Esophagus squamous epithelium (tissue), 5 donors: Measurements from ENCODE around the gene RELCH. TPM values are rescaled to one million over a fixed set of nuclear protein-coding genes. Genes with fewer than 3 reads are reported as not detected.
A peak's percentile ranks its signal among the peaks of the same experiment; 100 is the strongest.

Experiments used
- DNase-seq: peaks from one replicate; lab custom pipeline; 2025; lab: John Stamatoyannopoulos, UW
- H3K27ac ChIP-seq, 4 donors: fragments of 200-600 bp; sonication (generic); one replicate each; pipeline ENCODE4 v1.5.1; 2016 to 2019; ENCODE audit warnings: mild to moderate bottlenecking in 1 of 4
- H3K27me3 ChIP-seq, 4 donors: fragments of 200-600 bp; sonication (generic); 1 replicate in 3 of 4; 2 replicates in 1 of 4; pipeline versions ENCODE4 v1.5.1 to v1.6.0; 2017 to 2021; ENCODE audit warnings: antibody characterized with exemption in 1 of 4
- H3K36me3 ChIP-seq, 3 donors: fragments of 200-600 bp; sonication (generic); one replicate each; pipeline ENCODE4 v1.5.1; 2016 to 2019
- H3K4me1 ChIP-seq, 3 donors: fragments of 200-600 bp; sonication (generic); one replicate each; pipeline ENCODE4 v1.5.1; 2017 to 2019
- H3K4me3 ChIP-seq, 4 donors: fragments of 200-600 bp; sonication (generic); 1 replicate in 3 of 4; 2 replicates in 1 of 4; pipeline ENCODE4 v1.5.1; 2016 to 2019; ENCODE audit warnings: mild to moderate bottlenecking in 2 of 4, moderate library complexity in 1 of 4
- H3K9me3 ChIP-seq, 3 donors: fragments of 200-600 bp; sonication (generic); one replicate each; pipeline ENCODE4 v1.5.1; 2016 to 2019
- CTCF ChIP-seq, 6 experiments: fragments of 450-650 bp in 4 of 6; fragments of 200-600 bp in 2 of 6; sonication (generic) in 2 of 6; IDR thresholded peaks; one replicate each; pipeline ENCODE4 v1.5.1; 2016 to 2019; ENCODE audit warnings: antibody characterized with exemption in 6 of 6, mild to moderate bottlenecking in 4 of 6, moderate library complexity in 4 of 6
- POLR2A ChIP-seq, 4 donors: fragments of 450-650 bp; IDR thresholded peaks; one replicate each; pipeline ENCODE4 v1.6.1; 2017; ENCODE audit warnings: antibody characterized with exemption in 4 of 4, mild to moderate bottlenecking in 4 of 4, moderate library complexity in 3 of 4
- WGBS, 2 donors: methylation state at CpG; one replicate each; pipeline ENCODE4 v1.1.5; 2018; 5-methylcytosine and 5-hydroxymethylcytosine counted together
- intact Hi-C: fragments of 100-400 bp; cut with DNase I; formaldehyde crosslinking; loops from one replicate; pipeline ENCODE4 v1.15.0; 2022
- total RNA-seq, 4 donors: library from RNA; depleted of rRNA; stranded (reverse); fragments of >200 nt; gene quantifications; one replicate each; pipeline ENCODE4 v1.1.0, GENCODE V29; 2016
- donor health status: DM: yes; HTN: yes; CAD: no.

RELCH gene
- total RNA-seq, 4 donors from 2014 or later: 32.8 to 98.0 (median 69.0) TPM

GRCh38 chr18:62199629-62200028 lies 12.6 kb downstream of the RELCH start:
- DNase-seq: no peak
- 79 to 87% methylated on average over 2 of the region's 2 CpGs for WGBS, 2 donors
- Histone ChIP-seq H3K27me3 (no peaks in the 10 kb centered on the region), H3K36me3 (no peaks in the 10 kb centered on the region), H3K27ac (peak overlapping the region; percentile 12 to 82 (median 64)), H3K4me3 (no peak overlapping the region), H3K4me1 (peaks cover 12 to 76% (median 13%) of the 10 kb centered on the region in 3 donors), H3K9me3 (no peaks in the 10 kb centered on the region)
- intact Hi-C loops: no loop called here
- TF ChIP-seq POLR2A (IDR thresholded peaks at IDR 0.05): no peak
- no peak for TF ChIP-seq CTCF (IDR thresholded peaks at IDR 0.05)

- no peak overlapping the region for H3K4me3 ChIP-seq
- no peaks in the 10 kb centered on the region for H3K36me3 ChIP-seq
- DNase-seq: no peak
- peaks cover 12 to 77% (median 13%) of the 10 kb centered on the region in 3 donors for H3K4me1 ChIP-seq
- H3K27me3 ChIP-seq: no peaks in the 10 kb centered on the region
- intact Hi-C loops: no loop called here
- no peak for TF ChIP-seq POLR2A (IDR thresholded peaks at IDR 0.05)
- no peak for TF ChIP-seq CTCF (IDR thresholded peaks at IDR 0.05)
- peak overlapping the region; percentile 12 to 82 (median 64) for H3K27ac ChIP-seq
- WGBS, 2 donors: 50 to 55% methylated on average over 3 of the region's 3 CpGs
- no peaks in the 10 kb centered on the region for H3K9me3 ChIP-seq
Observed at GRCh38 chr18:62200121-62200914, 13.3 kb downstream of the RELCH start.

GRCh38 chr18:62201870-62202269 lies 14.8 kb downstream of the RELCH start:
- peak overlapping the region in 3 of 4 donors; percentile 23 to 82 (median 77) for H3K27ac ChIP-seq
- H3K4me1 ChIP-seq: peaks cover 12 to 80% (median 13%) of the 10 kb centered on the region in 3 donors
- DNase-seq: no peak
- no peaks in the 10 kb centered on the region for H3K27me3 ChIP-seq
- TF ChIP-seq CTCF (IDR thresholded peaks at IDR 0.05) (no peak), POLR2A (IDR thresholded peaks at IDR 0.05) (no peak)
- WGBS, 2 donors: 27 to 44% methylated on average over 1 of the region's 1 CpG
- H3K9me3 ChIP-seq: no peaks in the 10 kb centered on the region
- no peaks in the 10 kb centered on the region for H3K36me3 ChIP-seq
- intact Hi-C loops: no loop called here
- no peak overlapping the region for H3K4me3 ChIP-seq

GRCh38 chr18:62205824-62206223 lies 18.8 kb downstream of the RELCH start:
- no peak for DNase-seq
- no peaks in the 10 kb centered on the region for H3K9me3 ChIP-seq
- WGBS, 2 donors: 97 to 98% methylated on average over 4 of the region's 4 CpGs
- no peak for TF ChIP-seq POLR2A (IDR thresholded peaks at IDR 0.05)
- no peak for TF ChIP-seq CTCF (IDR thresholded peaks at IDR 0.05)
- H3K4me3 ChIP-seq: no peak overlapping the region
- peak overlapping the region in 3 of 4 donors; percentile 37 to 67 (median 62) for H3K27ac ChIP-seq
- H3K4me1 ChIP-seq: peaks cover 0 to 52% (median 6%) of the 10 kb centered on the region in 3 donors
- intact Hi-C loops: no loop called here
- no peaks in the 10 kb centered on the region for H3K27me3 ChIP-seq
- H3K36me3 ChIP-seq: no peaks in the 10 kb centered on the region

- 49 to 64% methylated on average over 4 of the region's 4 CpGs for WGBS, 2 donors
- peaks cover 0 to 45% (median 6%) of the 10 kb centered on the region in 3 donors for H3K4me1 ChIP-seq
- intact Hi-C loops: no loop called here
- peaks cover 0 to 4% (median 0%) of the 10 kb centered on the region in 3 donors for H3K36me3 ChIP-seq
- H3K4me3 ChIP-seq: no peak overlapping the region
- H3K27ac ChIP-seq: peak overlapping the region in 3 of 4 donors; percentile 37 to 67 (median 62)
- no peak for DNase-seq
- H3K27me3 ChIP-seq: no peaks in the 10 kb centered on the region
- H3K9me3 ChIP-seq: no peaks in the 10 kb centered on the region
- TF ChIP-seq POLR2A (IDR thresholded peaks at IDR 0.05) (no peak), CTCF (IDR thresholded peaks at IDR 0.05) (no peak)
Observed at GRCh38 chr18:62206593-62206992, 19.5 kb downstream of the RELCH start.
